ENCODE results near the gene GALNT11. TPM values are rescaled to one million over a fixed set of nuclear protein-coding genes. Genes with fewer than 3 reads are reported as not detected.

Gene GALNT11
- total and polyA plus RNA-seq, 4 donors: 12.0 to 21.8 (median 13.8) TPM

DNA sequence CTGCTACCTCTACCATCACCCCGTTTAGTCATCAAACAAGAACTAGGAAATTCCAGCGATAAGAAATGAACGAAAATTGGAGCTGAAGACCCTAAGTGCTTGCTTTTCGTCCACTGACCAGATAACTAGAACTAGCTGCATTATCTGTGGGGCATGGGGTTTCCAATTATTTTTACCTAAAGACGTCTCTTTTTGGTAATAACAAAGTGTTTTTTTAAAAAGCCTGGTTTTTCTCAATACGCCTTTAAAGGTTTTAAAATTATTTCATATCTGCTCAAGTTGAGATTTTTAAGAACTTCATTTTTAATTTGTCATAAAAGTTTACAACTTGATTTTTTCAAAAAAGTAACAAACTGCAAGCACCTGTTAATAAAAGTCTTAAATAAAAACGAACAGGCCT is 104.2 kb downstream of the GALNT11 start:
- Histone ChIP-seq H3K36me3 (ENCODE audit: control insufficient read depth in 4 of 4, insufficient read depth in 3 of 4, low read depth in 1 of 4, low read length in 3 of 4) (peaks cover 0 to 49% (median 13%) of the 10 kb centered on the region in 4 donors), H3K4me1 (ENCODE audit: control insufficient read depth in 4 of 4, insufficient read depth in 4 of 4, low read length in 3 of 4) (no peaks in the 10 kb centered on the region), H3K27me3 (ENCODE audit: control insufficient read depth in 4 of 4, insufficient read depth in 4 of 4, low read length in 3 of 4) (no peaks in the 10 kb centered on the region), H3K27ac (ENCODE audit: low read depth in 1 of 2, low read length in 2 of 2) (no peak overlapping the region), H3K9ac (ENCODE audit: low read depth in 1 of 2, low read length in 2 of 2) (no peak overlapping the region), H3K4me3 (ENCODE audit: low read depth in 1 of 3, low read length in 3 of 3) (no peak overlapping the region), H3K9me3 (ENCODE audit: control insufficient read depth in 4 of 4, low read length in 3 of 4) (no peaks in the 10 kb centered on the region)
- TF ChIP-seq FOXA2 (IDR thresholded peaks at IDR 0.05) (no peak), RXRA (IDR thresholded peaks at IDR 0.05) (no peak), SP1 (IDR thresholded peaks at IDR 0.05) (no peak), YY1 (IDR thresholded peaks at IDR 0.05) (no peak), HNF4G (IDR thresholded peaks at IDR 0.05) (no peak), HNF4A (conservative IDR thresholded peaks at IDR 0.05) (no peak), EGR1 (IDR thresholded peaks at IDR 0.05; ENCODE audit: low read depth in 2 of 2) (no peak), TAF1 (conservative IDR thresholded peaks at IDR 0.05) (no peak), JUND (IDR thresholded peaks at IDR 0.05) (no peak), NR2F2 (IDR thresholded peaks at IDR 0.05) (no peak), FOXA1 (IDR thresholded peaks at IDR 0.05) (no peak), RAD21 (IDR thresholded peaks at IDR 0.05) (no peak), GABPA (IDR thresholded peaks at IDR 0.05 in 1 of 2, conservative IDR thresholded peaks at IDR 0.05 in 1 of 2) (no peak)
- TF ChIP-seq, protein P1, sequence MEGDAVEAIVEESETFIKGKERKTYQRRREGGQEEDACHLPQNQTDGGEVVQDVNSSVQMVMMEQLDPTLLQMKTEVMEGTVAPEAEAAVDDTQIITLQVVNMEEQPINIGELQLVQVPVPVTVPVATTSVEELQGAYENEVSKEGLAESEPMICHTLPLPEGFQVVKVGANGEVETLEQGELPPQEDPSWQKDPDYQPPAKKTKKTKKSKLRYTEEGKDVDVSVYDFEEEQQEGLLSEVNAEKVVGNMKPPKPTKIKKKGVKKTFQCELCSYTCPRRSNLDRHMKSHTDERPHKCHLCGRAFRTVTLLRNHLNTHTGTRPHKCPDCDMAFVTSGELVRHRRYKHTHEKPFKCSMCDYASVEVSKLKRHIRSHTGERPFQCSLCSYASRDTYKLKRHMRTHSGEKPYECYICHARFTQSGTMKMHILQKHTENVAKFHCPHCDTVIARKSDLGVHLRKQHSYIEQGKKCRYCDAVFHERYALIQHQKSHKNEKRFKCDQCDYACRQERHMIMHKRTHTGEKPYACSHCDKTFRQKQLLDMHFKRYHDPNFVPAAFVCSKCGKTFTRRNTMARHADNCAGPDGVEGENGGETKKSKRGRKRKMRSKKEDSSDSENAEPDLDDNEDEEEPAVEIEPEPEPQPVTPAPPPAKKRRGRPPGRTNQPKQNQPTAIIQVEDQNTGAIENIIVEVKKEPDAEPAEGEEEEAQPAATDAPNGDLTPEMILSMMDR (IDR thresholded peaks at IDR 0.05; ENCODE audit: low read depth, low read length, missing input control): no peak
- TF ChIP-seq, protein P2, sequence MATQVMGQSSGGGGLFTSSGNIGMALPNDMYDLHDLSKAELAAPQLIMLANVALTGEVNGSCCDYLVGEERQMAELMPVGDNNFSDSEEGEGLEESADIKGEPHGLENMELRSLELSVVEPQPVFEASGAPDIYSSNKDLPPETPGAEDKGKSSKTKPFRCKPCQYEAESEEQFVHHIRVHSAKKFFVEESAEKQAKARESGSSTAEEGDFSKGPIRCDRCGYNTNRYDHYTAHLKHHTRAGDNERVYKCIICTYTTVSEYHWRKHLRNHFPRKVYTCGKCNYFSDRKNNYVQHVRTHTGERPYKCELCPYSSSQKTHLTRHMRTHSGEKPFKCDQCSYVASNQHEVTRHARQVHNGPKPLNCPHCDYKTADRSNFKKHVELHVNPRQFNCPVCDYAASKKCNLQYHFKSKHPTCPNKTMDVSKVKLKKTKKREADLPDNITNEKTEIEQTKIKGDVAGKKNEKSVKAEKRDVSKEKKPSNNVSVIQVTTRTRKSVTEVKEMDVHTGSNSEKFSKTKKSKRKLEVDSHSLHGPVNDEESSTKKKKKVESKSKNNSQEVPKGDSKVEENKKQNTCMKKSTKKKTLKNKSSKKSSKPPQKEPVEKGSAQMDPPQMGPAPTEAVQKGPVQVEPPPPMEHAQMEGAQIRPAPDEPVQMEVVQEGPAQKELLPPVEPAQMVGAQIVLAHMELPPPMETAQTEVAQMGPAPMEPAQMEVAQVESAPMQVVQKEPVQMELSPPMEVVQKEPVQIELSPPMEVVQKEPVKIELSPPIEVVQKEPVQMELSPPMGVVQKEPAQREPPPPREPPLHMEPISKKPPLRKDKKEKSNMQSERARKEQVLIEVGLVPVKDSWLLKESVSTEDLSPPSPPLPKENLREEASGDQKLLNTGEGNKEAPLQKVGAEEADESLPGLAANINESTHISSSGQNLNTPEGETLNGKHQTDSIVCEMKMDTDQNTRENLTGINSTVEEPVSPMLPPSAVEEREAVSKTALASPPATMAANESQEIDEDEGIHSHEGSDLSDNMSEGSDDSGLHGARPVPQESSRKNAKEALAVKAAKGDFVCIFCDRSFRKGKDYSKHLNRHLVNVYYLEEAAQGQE (IDR thresholded peaks at IDR 0.05): no peak
- TF ChIP-seq, protein P3, sequence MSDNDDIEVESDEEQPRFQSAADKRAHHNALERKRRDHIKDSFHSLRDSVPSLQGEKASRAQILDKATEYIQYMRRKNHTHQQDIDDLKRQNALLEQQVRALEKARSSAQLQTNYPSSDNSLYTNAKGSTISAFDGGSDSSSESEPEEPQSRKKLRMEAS (IDR thresholded peaks at IDR 0.05): no peak
- TF ChIP-seq, protein P4, sequence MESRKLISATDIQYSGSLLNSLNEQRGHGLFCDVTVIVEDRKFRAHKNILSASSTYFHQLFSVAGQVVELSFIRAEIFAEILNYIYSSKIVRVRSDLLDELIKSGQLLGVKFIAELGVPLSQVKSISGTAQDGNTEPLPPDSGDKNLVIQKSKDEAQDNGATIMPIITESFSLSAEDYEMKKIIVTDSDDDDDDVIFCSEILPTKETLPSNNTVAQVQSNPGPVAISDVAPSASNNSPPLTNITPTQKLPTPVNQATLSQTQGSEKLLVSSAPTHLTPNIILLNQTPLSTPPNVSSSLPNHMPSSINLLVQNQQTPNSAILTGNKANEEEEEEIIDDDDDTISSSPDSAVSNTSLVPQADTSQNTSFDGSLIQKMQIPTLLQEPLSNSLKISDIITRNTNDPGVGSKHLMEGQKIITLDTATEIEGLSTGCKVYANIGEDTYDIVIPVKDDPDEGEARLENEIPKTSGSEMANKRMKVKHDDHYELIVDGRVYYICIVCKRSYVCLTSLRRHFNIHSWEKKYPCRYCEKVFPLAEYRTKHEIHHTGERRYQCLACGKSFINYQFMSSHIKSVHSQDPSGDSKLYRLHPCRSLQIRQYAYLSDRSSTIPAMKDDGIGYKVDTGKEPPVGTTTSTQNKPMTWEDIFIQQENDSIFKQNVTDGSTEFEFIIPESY (IDR thresholded peaks at IDR 0.05): no peak
- TF ChIP-seq, protein P5, sequence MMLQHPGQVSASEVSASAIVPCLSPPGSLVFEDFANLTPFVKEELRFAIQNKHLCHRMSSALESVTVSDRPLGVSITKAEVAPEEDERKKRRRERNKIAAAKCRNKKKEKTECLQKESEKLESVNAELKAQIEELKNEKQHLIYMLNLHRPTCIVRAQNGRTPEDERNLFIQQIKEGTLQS (IDR thresholded peaks at IDR 0.05): no peak
- no peak for DNase-seq (ENCODE audit: low spot score)
- 96% methylated on average over 7 of the region's 7 CpGs for WGBS
